ENCODE results near the gene UBE2E3. TPM values are rescaled to one million over a fixed set of nuclear protein-coding genes. Genes with fewer than 3 reads are reported as not detected.

The UBE2E3 gene
- total RNA-seq, 1 experiment from 2014 or later = 180 TPM

DNA sequence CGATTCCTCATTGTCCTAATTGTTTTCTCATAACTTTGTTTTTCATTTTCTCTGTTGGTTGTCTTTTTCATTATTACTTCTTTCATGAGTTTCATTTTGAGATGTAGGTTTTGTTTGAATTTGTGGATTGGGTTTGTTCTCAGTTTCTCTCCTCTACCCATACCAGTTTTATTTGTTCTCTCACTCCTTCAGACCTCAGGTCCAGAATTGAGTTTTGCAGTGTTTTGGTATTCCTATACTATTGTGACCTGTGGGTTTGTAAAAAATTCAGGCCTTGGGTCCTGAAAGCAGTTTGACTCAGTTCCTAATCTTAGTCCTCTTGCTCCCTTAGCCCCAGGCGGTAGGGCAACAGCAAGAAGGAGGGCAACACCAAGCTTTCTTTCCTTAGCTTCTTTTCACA is 28.3 kb upstream of the UBE2E3 start:
- Histone ChIP-seq H2AFZ (peak overlapping the region; percentile 4; the same call in 1 of the 2 replicates), H3K27ac (no peak overlapping the region), H3K4me2 (no peak overlapping the region), H3K79me2 (ENCODE audit: low read depth) (no peaks in the 10 kb centered on the region), H3K27me3 (ENCODE audit: insufficient read depth, low read depth) (no peaks in the 10 kb centered on the region), H3F3A (ENCODE audit: insufficient read depth, low read depth) (no peaks in the 10 kb centered on the region), H3K36me3 (ENCODE audit: low read depth) (no peaks in the 10 kb centered on the region), H4K20me1 (ENCODE audit: insufficient read depth) (no peaks in the 10 kb centered on the region), H3K9me3 (ENCODE audit: insufficient read depth, low read depth) (no peaks in the 10 kb centered on the region; the same call in 1 of the 2 replicates), H3K9me2 (ENCODE audit: insufficient read depth) (no peaks in the 10 kb centered on the region), H3K4me1 (replicated peaks; ENCODE audit: insufficient read depth) (no peaks in the 10 kb centered on the region), H3K4me3 (no peak overlapping the region)
- ChIA-PET POLR2A (ENCODE audit: unreplicated experiment) (no interaction called here), CTCF (no interaction called here)
- BruUV-seq (replicated peaks) = no TSS peak
- TF ChIP-seq, protein P1, sequence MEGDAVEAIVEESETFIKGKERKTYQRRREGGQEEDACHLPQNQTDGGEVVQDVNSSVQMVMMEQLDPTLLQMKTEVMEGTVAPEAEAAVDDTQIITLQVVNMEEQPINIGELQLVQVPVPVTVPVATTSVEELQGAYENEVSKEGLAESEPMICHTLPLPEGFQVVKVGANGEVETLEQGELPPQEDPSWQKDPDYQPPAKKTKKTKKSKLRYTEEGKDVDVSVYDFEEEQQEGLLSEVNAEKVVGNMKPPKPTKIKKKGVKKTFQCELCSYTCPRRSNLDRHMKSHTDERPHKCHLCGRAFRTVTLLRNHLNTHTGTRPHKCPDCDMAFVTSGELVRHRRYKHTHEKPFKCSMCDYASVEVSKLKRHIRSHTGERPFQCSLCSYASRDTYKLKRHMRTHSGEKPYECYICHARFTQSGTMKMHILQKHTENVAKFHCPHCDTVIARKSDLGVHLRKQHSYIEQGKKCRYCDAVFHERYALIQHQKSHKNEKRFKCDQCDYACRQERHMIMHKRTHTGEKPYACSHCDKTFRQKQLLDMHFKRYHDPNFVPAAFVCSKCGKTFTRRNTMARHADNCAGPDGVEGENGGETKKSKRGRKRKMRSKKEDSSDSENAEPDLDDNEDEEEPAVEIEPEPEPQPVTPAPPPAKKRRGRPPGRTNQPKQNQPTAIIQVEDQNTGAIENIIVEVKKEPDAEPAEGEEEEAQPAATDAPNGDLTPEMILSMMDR (conservative IDR thresholded peaks at IDR 0.05) = no peak
- no peak for DNase-seq
- intact Hi-C loops (cut with micrococcal nuclease; ENCODE audit: unreplicated experiment) = no loop called here

DNA sequence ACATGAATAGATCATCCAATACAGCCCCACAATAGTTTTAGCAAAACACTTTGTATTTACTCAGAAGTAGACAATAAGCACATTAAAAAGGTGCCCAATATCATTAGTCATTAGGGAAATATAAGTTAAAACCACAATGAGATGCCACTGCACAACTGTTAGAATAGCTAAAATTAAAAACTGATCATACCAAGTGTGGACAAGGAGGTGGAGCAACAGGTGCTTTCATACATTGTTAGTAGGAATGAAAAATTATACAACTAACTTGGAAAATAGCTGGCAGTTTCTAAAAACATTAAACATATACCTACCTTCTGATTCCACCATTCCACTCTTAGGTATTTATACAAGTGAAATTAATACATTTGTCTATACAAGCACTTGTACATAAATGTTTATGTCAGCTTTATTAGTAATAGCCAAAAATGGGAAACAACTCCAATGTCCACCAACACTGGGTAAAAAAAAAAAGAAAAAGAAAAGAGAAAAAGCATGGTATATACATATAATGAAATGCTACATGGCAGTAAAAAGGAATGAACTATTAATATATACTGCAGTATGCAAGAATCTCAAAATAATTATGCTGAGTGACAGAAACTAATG is 27.6 kb upstream of the UBE2E3 start:
- no peaks in the 10 kb centered on the region for H4K20me1 ChIP-seq (ENCODE audit: insufficient read depth)
- H3K4me3 ChIP-seq = no peak overlapping the region
- no peaks in the 10 kb centered on the region for H3K36me3 ChIP-seq (ENCODE audit: low read depth)
- no peak for DNase-seq
- no peaks in the 10 kb centered on the region for H3K27me3 ChIP-seq (ENCODE audit: insufficient read depth, low read depth)
- 0 out of 2 replicates have a peak overlapping the region, but pooled peaks have one; percentile 4 for H2AFZ ChIP-seq
- TF ChIP-seq EZH2 (IDR thresholded peaks at IDR 0.05; ENCODE audit: low read depth) = no peak
- TF ChIP-seq, protein P1 (conservative IDR thresholded peaks at IDR 0.05) = no peak
- H3K79me2 ChIP-seq (ENCODE audit: low read depth) = no peaks in the 10 kb centered on the region
- H3K4me2 ChIP-seq = no peak overlapping the region
- no TSS peak for BruUV-seq (replicated peaks)
- H3K27ac ChIP-seq = no peak overlapping the region
- intact Hi-C loops (cut with micrococcal nuclease; ENCODE audit: unreplicated experiment) = no loop called here
- H3K4me1 ChIP-seq (replicated peaks; ENCODE audit: insufficient read depth) = no peaks in the 10 kb centered on the region
- no peaks in the 10 kb centered on the region for H3K9me2 ChIP-seq (ENCODE audit: insufficient read depth)
- no peaks in the 10 kb centered on the region for H3F3A ChIP-seq (ENCODE audit: insufficient read depth, low read depth)
- POLR2A ChIA-PET (ENCODE audit: unreplicated experiment) = no interaction called here
- CTCF ChIA-PET = interaction anchor here (0.7 kb wide), 1 partner anchor 21 kb away, joined by 3 read pairs; no protein-coding TSS in a partner anchor
- H3K9me3 ChIP-seq (ENCODE audit: insufficient read depth, low read depth) = no peaks in the 10 kb centered on the region; the same call in 1 of the 2 replicates

DNA sequence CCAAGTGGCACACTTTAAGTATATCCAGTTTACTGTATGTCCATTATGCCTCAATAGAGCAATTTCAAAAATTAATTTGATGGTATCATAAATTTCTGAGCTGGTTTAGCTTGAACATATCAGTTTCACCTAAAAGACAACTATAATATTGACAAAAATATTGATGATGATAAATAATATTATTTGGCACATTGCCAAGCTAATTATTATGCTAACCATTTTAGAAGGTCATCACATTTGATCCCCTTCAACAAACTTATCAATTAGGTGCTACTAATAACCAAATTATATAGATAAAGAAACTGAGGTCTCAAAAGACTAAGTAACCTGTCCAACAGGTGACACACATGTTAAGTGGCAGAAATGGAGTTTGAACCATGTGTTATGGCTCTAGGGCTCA is 26.9 kb upstream of the UBE2E3 start:
- Histone ChIP-seq H3K9me2 (ENCODE audit: insufficient read depth) (no peaks in the 10 kb centered on the region), H3K27me3 (ENCODE audit: insufficient read depth, low read depth) (no peaks in the 10 kb centered on the region), H3K9me3 (ENCODE audit: insufficient read depth, low read depth) (no peaks in the 10 kb centered on the region; the same call in 1 of the 2 replicates), H3K4me2 (no peak overlapping the region), H3K4me3 (no peak overlapping the region), H2AFZ (no peak overlapping the region), H3K27ac (no peak overlapping the region), H3K4me1 (replicated peaks; ENCODE audit: insufficient read depth) (no peaks in the 10 kb centered on the region), H3K79me2 (ENCODE audit: low read depth) (no peaks in the 10 kb centered on the region), H3F3A (ENCODE audit: insufficient read depth, low read depth) (no peaks in the 10 kb centered on the region), H3K36me3 (ENCODE audit: low read depth) (no peaks in the 10 kb centered on the region), H4K20me1 (ENCODE audit: insufficient read depth) (no peaks in the 10 kb centered on the region)
- BruUV-seq (replicated peaks) = no TSS peak
- DNase-seq = no peak
- intact Hi-C loops (cut with micrococcal nuclease; ENCODE audit: unreplicated experiment) = no loop called here
- CTCF ChIA-PET = no interaction called here
- TF ChIP-seq EZH2 (IDR thresholded peaks at IDR 0.05; ENCODE audit: low read depth) = no peak
- TF ChIP-seq, protein P1 (conservative IDR thresholded peaks at IDR 0.05) = no peak
- POLR2A ChIA-PET (ENCODE audit: unreplicated experiment) = no interaction called here

Data from PC-9 (cell line).